Neutrophil (primary cell): ENCODE results near the gene TRPV5.

Experiments
- H3K27ac ChIP-seq: fragments of 200-600 bp; sonication (generic); 2 replicates; pipeline ENCODE4 v1.5.1; 2016; ENCODE audit warnings: mild to moderate bottlenecking, moderate library complexity
- H3K27me3 ChIP-seq: fragments of 200-600 bp; sonication (generic); 2 replicates; pipeline ENCODE4 v1.6.0; 2016; ENCODE audit warnings: mild to moderate bottlenecking
- H3K36me3 ChIP-seq: fragments of 200-600 bp; sonication (generic); 2 replicates; pipeline ENCODE4 v1.5.1; 2017
- H3K4me1 ChIP-seq, 2 experiments: fragments of 200-600 bp in 1 of 2; sonication (generic) in 1 of 2; 1 replicate in 1 of 2; 2 replicates in 1 of 2; pipeline versions ENCODE4 v1.5.1 to v1.6.1; 2013 to 2016; ENCODE audit warnings: low read depth in 1 of 2, low read length in 1 of 2, mild to moderate bottlenecking in 1 of 2, moderate library complexity in 1 of 2; ENCODE audit not compliant: control insufficient read depth in 1 of 2, insufficient read depth in 1 of 2
- H3K4me3 ChIP-seq, 2 experiments: fragments of 200-600 bp in 1 of 2; sonication (generic) in 1 of 2; 1 replicate in 1 of 2; 2 replicates in 1 of 2; pipeline ENCODE4 v1.5.1; 2013 to 2016; ENCODE audit warnings: low read depth in 1 of 2, low read length in 1 of 2, mild to moderate bottlenecking in 1 of 2, moderate library complexity in 1 of 2
- H3K9me3 ChIP-seq: fragments of 200-600 bp; sonication (generic); 2 replicates; pipeline ENCODE4 v1.5.1; 2016
- CTCF ChIP-seq: fragments of 200-600 bp; sonication (generic); IDR thresholded peaks from 2 replicates; pipeline ENCODE4 v1.5.1; 2016; ENCODE audit warnings: antibody characterized with exemption

TRPV5 gene

DNA sequence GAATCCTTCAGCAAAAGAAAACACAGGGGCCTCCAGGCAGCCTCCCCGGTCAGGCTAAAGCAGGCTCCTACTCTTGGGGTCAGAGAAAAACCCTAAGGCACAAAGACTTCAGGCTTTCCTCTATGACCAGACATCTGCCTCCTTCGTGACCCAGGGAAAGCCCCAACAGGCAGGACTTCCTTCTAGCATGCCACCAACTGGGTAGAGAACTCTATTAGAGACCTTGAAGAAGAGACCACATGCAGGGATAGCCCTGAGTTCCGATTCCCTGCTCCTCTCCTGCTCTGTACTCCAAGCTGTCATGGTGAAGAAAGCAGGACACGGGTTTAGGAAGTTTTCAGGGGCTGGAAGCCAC lies 49.3 kb downstream of the TRPV5 start:
- no peak for TF ChIP-seq CTCF
- Histone ChIP-seq H3K4me3 (no peak overlapping the region), H3K9me3 (no peaks in the 10 kb centered on the region), H3K4me1 (no peaks in the 10 kb centered on the region), H3K36me3 (no peaks in the 10 kb centered on the region), H3K27me3 (no peaks in the 10 kb centered on the region), H3K27ac (no peak overlapping the region)

DNA sequence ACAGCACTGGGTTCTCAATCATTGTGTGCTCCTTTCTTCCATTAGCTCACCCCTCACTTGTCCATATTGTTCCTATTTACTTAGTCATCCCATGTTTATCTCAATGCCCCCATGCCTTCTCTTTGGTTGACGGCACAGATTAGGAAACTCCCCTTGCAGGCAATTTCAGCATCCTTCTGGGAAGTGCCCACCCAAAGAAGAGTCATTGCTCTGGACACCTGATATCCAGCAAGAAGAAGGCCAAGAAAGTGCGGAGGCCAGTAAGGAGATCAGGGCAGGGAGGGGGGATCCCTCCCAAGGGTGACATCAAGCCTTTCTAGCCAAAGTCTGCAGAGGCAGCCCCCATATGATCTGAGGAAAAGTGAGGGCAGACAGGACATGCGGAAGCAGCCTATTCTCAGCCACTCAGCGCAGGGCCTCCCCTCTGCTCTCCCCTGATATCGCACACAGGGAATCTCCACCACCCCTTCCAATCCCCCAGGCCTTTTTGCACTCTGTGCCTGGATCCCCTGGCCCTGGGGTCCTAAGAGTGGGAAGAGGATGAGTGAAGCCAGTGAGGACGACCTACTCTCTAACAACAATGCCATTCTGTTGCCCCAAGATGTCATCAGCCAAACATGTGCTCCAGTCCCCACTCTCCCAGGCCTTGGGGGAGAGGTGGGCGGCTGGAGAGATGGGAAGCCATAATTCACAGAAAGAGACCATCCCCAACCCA lies 49.8 kb downstream of the TRPV5 start:
- no peak for TF ChIP-seq CTCF
- Histone ChIP-seq H3K36me3 (no peaks in the 10 kb centered on the region), H3K9me3 (no peaks in the 10 kb centered on the region), H3K27me3 (no peaks in the 10 kb centered on the region), H3K4me1 (no peaks in the 10 kb centered on the region), H3K27ac (no peak overlapping the region), H3K4me3 (no peak overlapping the region)

- no peak overlapping the region for H3K4me3 ChIP-seq
- no peaks in the 10 kb centered on the region for H3K27me3 ChIP-seq
- no peaks in the 10 kb centered on the region for H3K4me1 ChIP-seq
- H3K9me3 ChIP-seq = no peaks in the 10 kb centered on the region
- no peak for TF ChIP-seq CTCF
- no peaks in the 10 kb centered on the region for H3K36me3 ChIP-seq
- H3K27ac ChIP-seq = no peak overlapping the region
Measured at GRCh38 chr7:142883145-142883544, 50.4 kb downstream of the TRPV5 start.

DNA sequence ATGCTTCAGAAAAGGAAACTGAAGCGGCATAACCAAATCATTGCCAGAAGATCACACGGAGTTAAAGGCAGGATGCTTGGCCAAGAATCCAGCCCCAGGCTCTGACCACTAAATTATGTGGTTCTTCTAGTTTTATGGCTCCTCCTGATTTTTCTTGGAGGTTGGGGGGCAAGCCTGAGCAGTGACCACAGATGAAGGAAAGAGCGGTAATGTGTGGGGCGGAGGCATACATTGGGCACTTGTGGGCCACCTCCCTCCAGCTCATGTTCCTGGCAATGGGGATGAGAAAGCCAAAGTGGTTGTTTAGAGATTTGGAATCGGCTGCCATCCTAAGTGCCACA lies 51.2 kb downstream of the TRPV5 start:
- Histone ChIP-seq H3K36me3 (no peaks in the 10 kb centered on the region), H3K4me3 (no peak overlapping the region), H3K27me3 (no peaks in the 10 kb centered on the region), H3K9me3 (no peaks in the 10 kb centered on the region), H3K27ac (no peak overlapping the region), H3K4me1 (no peaks in the 10 kb centered on the region)
- TF ChIP-seq CTCF = no peak

- Histone ChIP-seq H3K4me3 (no peak overlapping the region), H3K9me3 (no peaks in the 10 kb centered on the region), H3K27me3 (no peaks in the 10 kb centered on the region), H3K27ac (no peak overlapping the region), H3K36me3 (no peaks in the 10 kb centered on the region), H3K4me1 (no peaks in the 10 kb centered on the region)
- TF ChIP-seq CTCF = no peak
Measured at GRCh38 chr7:142881586-142882337, 51.8 kb downstream of the TRPV5 start.
